Measurements from ENCODE around the gene RGPD3. TPM values are rescaled to one million over a fixed set of nuclear protein-coding genes. Genes with fewer than 3 reads are reported as not detected.
"Not testable (repeated sequence)": the region's sequence is repeated elsewhere in the genome, so short reads cannot be mapped to it uniquely, and the experiment has no call there.

The RGPD3 gene
- total RNA-seq, 1 donor, result 0.43 TPM

DNA sequence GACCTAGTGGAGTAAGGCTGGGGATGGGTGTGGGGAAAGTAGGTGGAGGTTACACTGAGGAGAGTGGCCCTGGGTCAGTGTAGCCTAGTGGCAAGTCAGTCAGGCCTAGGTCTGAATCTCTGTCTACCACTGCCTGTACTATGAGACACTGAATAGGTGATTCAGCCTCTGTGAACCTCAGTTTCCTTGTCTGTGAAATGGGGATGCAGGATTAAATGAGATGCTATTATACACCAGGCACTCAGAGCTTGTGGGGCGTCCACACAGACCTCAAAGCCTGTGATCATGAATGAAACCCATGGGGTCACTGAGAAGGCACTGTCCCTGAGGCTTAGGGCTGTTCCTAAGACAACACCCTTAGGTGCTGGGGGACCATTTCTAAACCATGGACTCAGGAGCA, 30.3 kb upstream of the RGPD3 start:
- not testable (repeated sequence) for DNase-seq (ENCODE audit: low read depth); H3K4me3 ChIP-seq (ENCODE audit: low read depth, low read length)

DNA sequence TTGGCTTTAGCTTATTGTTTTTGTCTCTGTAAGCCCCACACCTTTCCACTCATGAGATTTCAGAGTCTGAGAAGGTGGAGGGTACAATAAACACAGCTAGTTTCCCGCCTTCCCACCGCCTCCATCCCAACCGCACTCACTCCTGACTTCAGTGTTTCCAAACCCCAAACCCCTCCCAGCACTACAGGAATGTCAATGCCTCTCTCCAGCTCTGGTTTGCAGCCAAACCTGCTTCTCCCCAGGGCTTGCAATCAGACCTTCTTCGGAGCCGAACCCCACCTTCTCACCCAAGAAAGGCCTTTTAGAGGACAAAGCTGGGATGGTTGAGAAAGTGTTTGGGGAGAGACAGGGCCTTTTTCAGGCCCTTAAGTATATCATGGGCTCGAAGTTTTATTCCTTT, 24.7 kb upstream of the RGPD3 start:
- not testable (repeated sequence) for H3K4me3 ChIP-seq (ENCODE audit: low read depth, low read length); DNase-seq (ENCODE audit: low read depth)

DNA sequence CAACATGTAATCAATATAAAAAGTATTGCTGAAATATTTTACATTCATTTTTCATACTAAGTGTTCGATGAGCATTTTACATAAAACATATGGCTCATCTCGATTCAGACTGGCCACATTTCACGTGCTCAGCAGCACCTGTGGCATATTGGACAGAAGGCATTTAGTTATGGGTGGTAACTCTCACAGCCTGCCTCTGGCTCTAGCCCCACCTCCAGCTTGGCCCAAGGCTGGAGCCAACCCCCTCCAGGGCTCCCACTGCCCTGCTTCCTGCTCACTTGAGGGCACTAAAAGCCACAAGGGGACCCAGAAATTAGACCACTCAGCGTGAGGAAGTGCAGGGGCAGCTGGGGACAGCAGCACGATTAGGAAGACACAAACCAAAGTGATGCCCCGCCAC, 24.2 kb upstream of the RGPD3 start:
- not testable (repeated sequence) for DNase-seq (ENCODE audit: low read depth); H3K4me3 ChIP-seq (ENCODE audit: low read depth, low read length)

- not testable (repeated sequence) for DNase-seq (ENCODE audit: low read depth); H3K4me3 ChIP-seq (ENCODE audit: low read depth, low read length)
These were observed 21.5 kb upstream of the RGPD3 start for GRCh38 chr2:106489701-106490100.

- DNase-seq (ENCODE audit: low read depth), result not testable (repeated sequence)
These were observed 19.4 kb upstream of the RGPD3 start for GRCh38 chr2:106487386-106488191.

DNA sequence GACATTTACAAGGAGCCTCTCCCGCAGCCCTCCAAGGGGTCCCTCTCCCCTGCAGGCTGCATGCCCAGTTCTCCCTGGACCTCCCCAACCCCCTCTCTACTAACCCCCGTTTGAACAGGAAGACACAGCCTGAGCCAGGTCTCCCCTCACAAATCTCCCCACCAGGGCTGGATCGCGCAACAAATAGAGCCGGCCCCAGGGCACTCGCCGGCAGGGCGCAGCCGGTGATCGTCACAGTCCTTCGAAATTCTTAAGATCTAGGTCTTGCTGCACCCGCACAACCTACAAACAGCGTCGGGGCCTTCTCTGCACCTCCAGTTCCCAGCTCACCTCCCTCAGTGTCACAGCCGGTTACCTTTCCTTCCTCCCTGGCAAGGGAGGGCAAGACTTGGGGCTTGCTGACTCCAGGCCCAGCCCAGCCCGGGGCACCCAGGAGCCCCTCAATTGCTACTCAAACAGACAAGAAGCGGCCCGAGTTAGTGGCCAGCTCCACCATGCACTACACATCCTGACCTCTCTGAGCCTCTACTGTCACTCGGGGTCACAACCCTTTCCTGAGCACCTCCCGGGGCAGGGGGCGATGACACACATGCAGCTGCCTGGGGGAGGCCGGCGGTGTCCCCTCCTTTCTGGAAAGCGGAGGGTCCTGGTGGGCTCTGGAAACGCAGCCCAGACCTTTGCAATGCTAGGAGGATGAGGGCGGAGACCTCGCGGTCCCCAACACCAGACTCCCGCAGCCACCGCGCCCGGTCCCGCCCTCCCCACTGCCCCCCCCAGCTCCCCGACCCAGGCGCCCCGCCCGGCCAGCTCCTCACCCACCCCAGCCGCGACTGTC, 18.6 kb upstream of the RGPD3 start, which contains the start of gene CD8B2:
Gene CD8B2, plus strand, starts transcription at position 814 of the 835 bp plus-strand sequence. CDS start 63 bp downstream, outside the sequence.
- not testable (repeated sequence) for H3K4me3 ChIP-seq (ENCODE audit: low read depth, low read length); DNase-seq (ENCODE audit: low read depth)

More at GRCh38 chr2:106487386-106488191, 19.4 kb upstream of the RGPD3 start:
- H3K4me3 ChIP-seq (ENCODE audit: low read depth, low read length), result not testable (repeated sequence)

- not testable (repeated sequence) for DNase-seq (ENCODE audit: low read depth); H3K4me3 ChIP-seq (ENCODE audit: low read depth, low read length)
These were observed 11.3 kb upstream of the RGPD3 start for GRCh38 chr2:106479563-106479962.

GRCh38 chr2:106477647-106478046, 9.4 kb upstream of the RGPD3 start:
- not testable (repeated sequence) for H3K4me3 ChIP-seq (ENCODE audit: low read depth, low read length); DNase-seq (ENCODE audit: low read depth)

GRCh38 chr2:106470658-106471057, 2.4 kb upstream of the RGPD3 start:
- not testable (repeated sequence) for H3K4me3 ChIP-seq (ENCODE audit: low read depth, low read length); DNase-seq (ENCODE audit: low read depth)
- TF ChIP-seq, protein P1, sequence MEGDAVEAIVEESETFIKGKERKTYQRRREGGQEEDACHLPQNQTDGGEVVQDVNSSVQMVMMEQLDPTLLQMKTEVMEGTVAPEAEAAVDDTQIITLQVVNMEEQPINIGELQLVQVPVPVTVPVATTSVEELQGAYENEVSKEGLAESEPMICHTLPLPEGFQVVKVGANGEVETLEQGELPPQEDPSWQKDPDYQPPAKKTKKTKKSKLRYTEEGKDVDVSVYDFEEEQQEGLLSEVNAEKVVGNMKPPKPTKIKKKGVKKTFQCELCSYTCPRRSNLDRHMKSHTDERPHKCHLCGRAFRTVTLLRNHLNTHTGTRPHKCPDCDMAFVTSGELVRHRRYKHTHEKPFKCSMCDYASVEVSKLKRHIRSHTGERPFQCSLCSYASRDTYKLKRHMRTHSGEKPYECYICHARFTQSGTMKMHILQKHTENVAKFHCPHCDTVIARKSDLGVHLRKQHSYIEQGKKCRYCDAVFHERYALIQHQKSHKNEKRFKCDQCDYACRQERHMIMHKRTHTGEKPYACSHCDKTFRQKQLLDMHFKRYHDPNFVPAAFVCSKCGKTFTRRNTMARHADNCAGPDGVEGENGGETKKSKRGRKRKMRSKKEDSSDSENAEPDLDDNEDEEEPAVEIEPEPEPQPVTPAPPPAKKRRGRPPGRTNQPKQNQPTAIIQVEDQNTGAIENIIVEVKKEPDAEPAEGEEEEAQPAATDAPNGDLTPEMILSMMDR (IDR thresholded peaks at IDR 0.05; ENCODE audit: insufficient read depth, low read depth, low read length), result peak; percentile 22

- not testable (repeated sequence) for H3K4me3 ChIP-seq (ENCODE audit: low read depth, low read length); DNase-seq (ENCODE audit: low read depth)
These were observed 697 bp downstream of the RGPD3 start for GRCh38 chr2:106467516-106467915.

- not testable (repeated sequence) for H3K4me3 ChIP-seq (ENCODE audit: low read depth, low read length); DNase-seq (ENCODE audit: low read depth)
These were observed 6.3 kb downstream of the RGPD3 start for GRCh38 chr2:106461882-106462281.

- H3K4me3 ChIP-seq (ENCODE audit: low read depth, low read length); DNase-seq (ENCODE audit: low read depth): not testable (repeated sequence)
These were observed 77.5 kb downstream of the RGPD3 start for GRCh38 chr2:106390680-106391079.

DNA sequence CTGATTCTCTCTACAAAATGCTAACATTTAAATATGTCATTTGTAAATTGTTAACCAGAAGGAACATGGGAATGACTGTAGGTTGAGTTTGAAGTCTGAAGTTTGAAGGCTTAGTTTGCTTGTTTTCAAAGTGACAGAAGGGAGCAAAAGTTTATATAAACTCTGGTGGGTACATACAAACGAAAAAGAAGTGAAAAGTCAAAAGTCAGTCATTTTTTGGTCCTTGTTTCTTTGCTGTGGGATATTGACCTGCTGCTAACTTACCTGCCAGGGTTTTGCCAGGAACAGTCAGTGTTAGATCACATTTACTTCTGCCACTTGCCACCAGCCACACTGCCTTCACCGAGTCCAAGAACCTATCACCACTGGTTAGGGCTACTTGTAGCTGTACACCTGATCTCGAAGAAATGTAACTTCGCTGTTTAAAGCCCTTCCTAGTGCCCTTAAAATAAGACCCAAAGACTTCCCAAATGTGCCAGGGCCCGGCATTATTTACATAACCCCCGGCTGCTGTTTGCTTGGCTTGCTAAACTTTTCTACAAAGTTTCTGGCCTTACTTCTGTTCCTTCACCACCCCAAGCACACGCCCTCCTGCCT, 79.3 kb downstream of the RGPD3 start:
- DNase-seq (ENCODE audit: low read depth); H3K4me3 ChIP-seq (ENCODE audit: low read depth, low read length): not testable (repeated sequence)

- not testable (repeated sequence) for H3K4me3 ChIP-seq (ENCODE audit: low read depth, low read length)
These were observed 83.7 kb downstream of the RGPD3 start for GRCh38 chr2:106384548-106384947.

DNA sequence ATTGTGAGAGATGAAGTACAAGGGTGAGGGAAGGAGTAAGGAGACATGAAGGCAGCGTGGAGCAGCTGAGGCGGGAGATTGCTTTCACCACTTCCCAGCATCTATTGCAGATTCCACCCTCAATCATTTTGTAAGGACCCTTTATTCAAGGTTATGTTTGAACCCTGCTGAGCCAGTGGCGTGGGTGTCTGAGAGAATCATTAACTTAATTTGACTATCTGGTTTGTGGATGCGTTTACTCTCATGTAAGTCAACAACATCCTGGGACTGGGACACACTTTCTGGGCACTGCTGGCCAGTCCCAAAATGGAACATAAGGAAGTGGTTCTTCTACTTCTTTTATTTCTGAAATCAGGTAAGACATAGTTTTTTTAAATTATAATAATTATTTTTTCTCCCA, 86.3 kb downstream of the RGPD3 start:
- not testable (repeated sequence) for H3K4me3 ChIP-seq (ENCODE audit: low read depth, low read length); DNase-seq (ENCODE audit: low read depth)

More at GRCh38 chr2:106384548-106384947, 83.7 kb downstream of the RGPD3 start:
- not testable (repeated sequence) for DNase-seq (ENCODE audit: low read depth)

GRCh38 chr2:106379567-106379966, 88.6 kb downstream of the RGPD3 start:
- not testable (repeated sequence) for DNase-seq (ENCODE audit: low read depth); H3K4me3 ChIP-seq (ENCODE audit: low read depth, low read length)

GRCh38 chr2:106369182-106369581, 99.0 kb downstream of the RGPD3 start:
- H3K4me3 ChIP-seq (ENCODE audit: low read depth, low read length); DNase-seq (ENCODE audit: low read depth): not testable (repeated sequence)
